Activated T-cell treated with anti-CD3 and anti-CD28 coated beads, Interleukin-2, amount 50 U/mL, for 24 hours (primary cell): Measurements from ENCODE around the gene FNDC11.
A peak's percentile ranks its signal among the peaks of the same experiment; 100 is the strongest.
"Not testable (repeated sequence)": the region's sequence is repeated elsewhere in the genome, so short reads cannot be mapped to it uniquely, and the experiment has no call there.

ENCODE experiments used
- DNase-seq: peaks from one replicate; pipeline ENCODE4 v3.0.0-alpha.2; 2020
- H3K27ac Mint-ChIP-seq: 2 replicates; pipeline ENCODE4 v1.8.0; 2020; ENCODE audit warnings: mild to moderate bottlenecking, mixed read lengths
- H3K27me3 Mint-ChIP-seq: 2 replicates; pipeline ENCODE4 v1.8.0; 2020; ENCODE audit warnings: mixed read lengths
- H3K36me3 Mint-ChIP-seq: 2 replicates; pipeline ENCODE4 v1.8.0; 2020; ENCODE audit warnings: low read depth, mixed read lengths
- H3K4me1 Mint-ChIP-seq: 2 replicates; pipeline ENCODE4 v1.8.0; 2020; ENCODE audit warnings: low read depth, mixed read lengths
- H3K4me3 Mint-ChIP-seq: 2 replicates; pipeline ENCODE4 v1.8.0; 2020; ENCODE audit warnings: mild to moderate bottlenecking, moderate library complexity, mixed read lengths
- H3K9me3 Mint-ChIP-seq: 2 replicates; pipeline ENCODE4 v1.8.0; 2020; ENCODE audit warnings: mixed read lengths

The FNDC11 gene

GRCh38 chr20:63551068-63551467 lies 2.9 kb upstream of the FNDC11 start:
- no peak for DNase-seq
- peaks cover 5% of the 10 kb centered on the region for H3K27me3 Mint-ChIP-seq
- no peak overlapping the region for H3K27ac Mint-ChIP-seq
- no peaks in the 10 kb centered on the region for H3K36me3 Mint-ChIP-seq
- no peaks in the 10 kb centered on the region for H3K9me3 Mint-ChIP-seq
- H3K4me1 Mint-ChIP-seq = peaks cover 12% of the 10 kb centered on the region
- no peak overlapping the region for H3K4me3 Mint-ChIP-seq

GRCh38 chr20:63552481-63553249 lies 1.3 kb upstream of the FNDC11 start:
- H3K27ac Mint-ChIP-seq = peak overlapping the region; percentile 19
- no peaks in the 10 kb centered on the region for H3K9me3 Mint-ChIP-seq
- peak overlapping the region; percentile 49 for H3K4me3 Mint-ChIP-seq
- no peaks in the 10 kb centered on the region for H3K36me3 Mint-ChIP-seq
- peaks cover 12% of the 10 kb centered on the region for H3K4me1 Mint-ChIP-seq
- no peak for DNase-seq
- peaks cover 5% of the 10 kb centered on the region for H3K27me3 Mint-ChIP-seq

GRCh38 chr20:63553251-63553932 lies 567 bp upstream of the FNDC11 start:
- Mint-ChIP-seq H3K27ac (peak overlapping the region; percentile 19), H3K4me1 (peaks cover 12% of the 10 kb centered on the region), H3K27me3 (peaks cover 5% of the 10 kb centered on the region), H3K36me3 (no peaks in the 10 kb centered on the region), H3K9me3 (no peaks in the 10 kb centered on the region), H3K4me3 (peak overlapping the region; percentile 49)
- peak; percentile 93 for DNase-seq

GRCh38 chr20:63554361-63555278 lies 661 bp downstream of the FNDC11 start:
- Mint-ChIP-seq H3K27me3 (peaks cover under 1% of the 10 kb centered on the region), H3K27ac (no peak overlapping the region), H3K9me3 (no peaks in the 10 kb centered on the region), H3K4me1 (peaks cover 12% of the 10 kb centered on the region), H3K36me3 (peaks cover 5% of the 10 kb centered on the region), H3K4me3 (peak overlapping the region; percentile 49)
- DNase-seq = peak; percentile 44

GRCh38 chr20:63555661-63556381 lies 1.9 kb downstream of the FNDC11 start:
- H3K9me3 Mint-ChIP-seq = no peaks in the 10 kb centered on the region
- no peaks in the 10 kb centered on the region for H3K27me3 Mint-ChIP-seq
- no peak for DNase-seq
- peaks cover 11% of the 10 kb centered on the region for H3K36me3 Mint-ChIP-seq
- peaks cover 15% of the 10 kb centered on the region for H3K4me1 Mint-ChIP-seq
- H3K27ac Mint-ChIP-seq = no peak overlapping the region
- H3K4me3 Mint-ChIP-seq = no peak overlapping the region

GRCh38 chr20:63556873-63557478 lies 3.0 kb downstream of the FNDC11 start:
- Mint-ChIP-seq H3K4me1 (peaks cover 15% of the 10 kb centered on the region), H3K9me3 (no peaks in the 10 kb centered on the region), H3K27ac (no peak overlapping the region), H3K36me3 (peaks cover 14% of the 10 kb centered on the region), H3K4me3 (no peak overlapping the region), H3K27me3 (no peaks in the 10 kb centered on the region)
- no peak for DNase-seq

- no peaks in the 10 kb centered on the region for H3K27me3 Mint-ChIP-seq
- peaks cover 14% of the 10 kb centered on the region for H3K36me3 Mint-ChIP-seq
- DNase-seq = no peak
- no peak overlapping the region for H3K27ac Mint-ChIP-seq
- no peaks in the 10 kb centered on the region for H3K9me3 Mint-ChIP-seq
- peaks cover 12% of the 10 kb centered on the region for H3K4me1 Mint-ChIP-seq
- H3K4me3 Mint-ChIP-seq = no peak overlapping the region
Measured at GRCh38 chr20:63557481-63557891, 3.5 kb downstream of the FNDC11 start.

- H3K4me1 Mint-ChIP-seq = peaks cover 4% of the 10 kb centered on the region
- no peak overlapping the region for H3K27ac Mint-ChIP-seq
- H3K36me3 Mint-ChIP-seq = peaks cover 14% of the 10 kb centered on the region
- no peak for DNase-seq
- no peaks in the 10 kb centered on the region for H3K9me3 Mint-ChIP-seq
- no peaks in the 10 kb centered on the region for H3K27me3 Mint-ChIP-seq
- H3K4me3 Mint-ChIP-seq = no peak overlapping the region
Measured at GRCh38 chr20:63558804-63559484, 5.0 kb downstream of the FNDC11 start.

GRCh38 chr20:63559485-63560332 lies 5.8 kb downstream of the FNDC11 start:
- H3K27ac Mint-ChIP-seq, H3K4me3 Mint-ChIP-seq, DNase-seq, H3K4me1 Mint-ChIP-seq, H3K27me3 Mint-ChIP-seq, H3K9me3 Mint-ChIP-seq: not testable (repeated sequence)
- H3K36me3 Mint-ChIP-seq = peaks cover 16% of the 10 kb centered on the region

- H3K36me3 Mint-ChIP-seq = peaks cover 16% of the 10 kb centered on the region
- peaks cover 3% of the 10 kb centered on the region for H3K4me1 Mint-ChIP-seq
- no peak for DNase-seq
- H3K27ac Mint-ChIP-seq = no peak overlapping the region
- H3K4me3 Mint-ChIP-seq = no peak overlapping the region
- no peaks in the 10 kb centered on the region for H3K27me3 Mint-ChIP-seq
- H3K9me3 Mint-ChIP-seq = no peaks in the 10 kb centered on the region
Measured at GRCh38 chr20:63560333-63560805, 6.4 kb downstream of the FNDC11 start.

- DNase-seq = no peak
- Mint-ChIP-seq H3K27ac (no peak overlapping the region), H3K4me3 (no peak overlapping the region), H3K4me1 (peaks cover 3% of the 10 kb centered on the region), H3K27me3 (no peaks in the 10 kb centered on the region), H3K9me3 (no peaks in the 10 kb centered on the region), H3K36me3 (peaks cover 19% of the 10 kb centered on the region)
Measured at GRCh38 chr20:63560856-63561609, 7.1 kb downstream of the FNDC11 start.
